Measurements from ENCODE around the gene RNF112. TPM values are rescaled to one million over a fixed set of nuclear protein-coding genes. Genes with fewer than 3 reads are reported as not detected.

Gene RNF112, protein sequence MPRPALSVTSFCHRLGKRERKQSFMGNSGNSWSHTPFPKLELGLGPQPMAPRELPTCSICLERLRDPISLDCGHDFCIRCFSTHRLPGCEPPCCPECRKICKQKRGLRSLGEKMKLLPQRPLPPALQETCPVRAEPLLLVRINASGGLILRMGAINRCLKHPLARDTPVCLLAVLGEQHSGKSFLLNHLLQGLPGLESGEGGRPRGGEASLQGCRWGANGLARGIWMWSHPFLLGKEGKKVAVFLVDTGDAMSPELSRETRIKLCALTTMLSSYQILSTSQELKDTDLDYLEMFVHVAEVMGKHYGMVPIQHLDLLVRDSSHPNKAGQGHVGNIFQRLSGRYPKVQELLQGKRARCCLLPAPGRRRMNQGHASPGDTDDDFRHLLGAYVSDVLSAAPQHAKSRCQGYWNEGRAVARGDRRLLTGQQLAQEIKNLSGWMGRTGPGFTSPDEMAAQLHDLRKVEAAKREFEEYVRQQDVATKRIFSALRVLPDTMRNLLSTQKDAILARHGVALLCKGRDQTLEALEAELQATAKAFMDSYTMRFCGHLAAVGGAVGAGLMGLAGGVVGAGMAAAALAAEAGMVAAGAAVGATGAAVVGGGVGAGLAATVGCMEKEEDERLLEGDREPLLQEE
- total RNA-seq = under 1 TPM; 0.18 to 0.22 TPM
- polyA plus RNA-seq = not detected

DNA sequence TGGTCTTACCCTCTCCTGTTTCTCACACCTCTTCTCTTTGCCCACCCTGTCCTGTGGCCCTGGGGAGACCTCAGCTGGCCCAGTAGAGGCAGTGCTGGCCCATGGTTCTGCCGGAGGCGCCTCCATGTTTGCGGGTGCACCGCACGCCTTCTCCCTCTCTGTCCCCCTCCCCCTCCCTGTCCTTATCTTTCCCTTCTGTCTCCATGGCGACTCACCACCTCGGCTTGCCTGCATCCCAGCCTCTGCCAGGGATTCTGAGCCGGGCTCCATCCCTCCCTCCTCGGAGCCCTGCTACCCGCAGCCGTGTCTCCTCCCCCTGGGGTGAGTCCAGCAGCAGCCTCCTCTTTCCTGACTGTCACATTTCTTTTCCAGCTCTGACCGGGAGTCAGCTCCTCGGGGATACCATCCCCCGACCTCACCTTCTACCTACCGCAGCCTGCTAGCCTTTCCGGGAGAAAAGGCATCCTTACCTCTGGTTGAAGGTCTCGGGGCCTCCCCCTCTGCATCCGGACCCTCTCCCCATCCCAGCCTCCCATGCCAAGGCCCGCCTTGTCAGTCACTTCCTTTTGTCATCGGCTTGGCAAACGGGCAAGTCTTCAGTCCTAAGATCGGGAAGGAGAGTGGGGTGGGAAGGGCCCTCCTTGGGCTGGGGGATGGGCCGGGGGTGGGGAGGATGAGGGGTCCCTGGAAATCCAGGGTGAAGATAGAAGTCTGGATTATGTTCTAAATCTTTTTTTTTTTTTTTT, at the start of gene RNF112:
RNF112 (plus strand) TSS at position 358 of the 746 bp plus-strand sequence; CDS start at position 535, 177 bp downstream.
- Histone ChIP-seq H3K9me3 (ENCODE audit: low read length) (no peaks in the 10 kb centered on the region), H3K27me3 (ENCODE audit: insufficient read depth, low read length, poor library complexity, severe bottlenecking) (no peaks in the 10 kb centered on the region), H3K36me3 (ENCODE audit: insufficient read depth, low read length) (no peaks in the 10 kb centered on the region), H3K4me3 (ENCODE audit: low read length) (no peak within 1 kb of the TSS), H3K27ac (ENCODE audit: low read depth, low read length) (no peak within 1 kb of the TSS), H3K4me1 (ENCODE audit: insufficient read depth, low read length) (no peaks in the 10 kb centered on the region)
- no peak for DNase-seq
- ChIA-PET CTCF (no interaction called here), POLR2A (no interaction called here)
- no peaks in the 10 kb centered on the region for H3K36me3 Mint-ChIP-seq
- H3K27ac Mint-ChIP-seq = peak within 1 kb of the TSS in 2 of 8 donors; percentile 48 to 51
- H3K9me3 Mint-ChIP-seq = no peaks in the 10 kb centered on the region
- no peaks in the 10 kb centered on the region for H3K4me1 Mint-ChIP-seq
- H3K27me3 Mint-ChIP-seq = no peaks in the 10 kb centered on the region
- no peak within 1 kb of the TSS for H3K4me3 Mint-ChIP-seq

DNA sequence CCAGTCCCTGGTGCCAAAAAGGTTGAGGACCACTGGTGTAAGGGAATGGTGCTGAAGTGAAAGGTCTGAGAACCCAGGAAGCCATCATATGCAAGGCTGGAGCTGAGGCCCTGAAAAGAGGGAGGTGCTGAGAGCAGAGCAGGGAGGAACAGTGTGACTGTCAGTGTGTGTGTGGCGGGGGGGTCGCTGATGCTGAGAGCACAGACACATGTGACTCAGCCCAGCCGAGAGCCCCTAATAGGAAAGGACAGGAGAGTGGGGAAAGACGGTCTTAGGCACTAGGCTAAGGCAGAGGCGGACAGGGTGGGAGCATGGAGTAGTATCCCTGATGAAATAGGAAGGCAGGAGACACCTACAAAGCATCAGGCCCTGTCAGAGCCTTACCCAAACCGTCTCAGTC, 49.7 kb upstream of the RNF112 start:
- Mint-ChIP-seq H3K9me3 (no peaks in the 10 kb centered on the region), H3K4me1 (peaks cover 10 to 16% (median 11%) of the 10 kb centered on the region in 3 donors), H3K27me3 (peaks cover 8% of the 10 kb centered on the region in 2 donors), H3K4me3 (peak overlapping the region; percentile 13 to 94 (median 65)), H3K27ac (peak overlapping the region in 4 of 8 donors; percentile 27 to 79 (median 72)), H3K36me3 (peaks cover 0 to 2% (median 0%) of the 10 kb centered on the region in 3 donors)
- ChIA-PET CTCF (interaction anchor here (6.5 to 8.0 kb wide), 2 partner anchors 16 to 86 kb away, joined by 118 to 152 read pairs; partner anchors contain the start of gene MAPK7), POLR2A (no interaction called here)
- Histone ChIP-seq H3K27me3 (ENCODE audit: insufficient read depth, low read length, poor library complexity, severe bottlenecking) (no peaks in the 10 kb centered on the region), H3K9me3 (ENCODE audit: low read length) (no peaks in the 10 kb centered on the region), H3K27ac (ENCODE audit: low read depth, low read length) (no peak overlapping the region), H3K36me3 (ENCODE audit: insufficient read depth, low read length) (no peaks in the 10 kb centered on the region), H3K4me1 (ENCODE audit: insufficient read depth, low read length) (peaks cover 7% of the 10 kb centered on the region), H3K4me3 (ENCODE audit: low read length) (no peak overlapping the region)
- DNase-seq = peak in 1 of 5 donors; percentile 2

DNA sequence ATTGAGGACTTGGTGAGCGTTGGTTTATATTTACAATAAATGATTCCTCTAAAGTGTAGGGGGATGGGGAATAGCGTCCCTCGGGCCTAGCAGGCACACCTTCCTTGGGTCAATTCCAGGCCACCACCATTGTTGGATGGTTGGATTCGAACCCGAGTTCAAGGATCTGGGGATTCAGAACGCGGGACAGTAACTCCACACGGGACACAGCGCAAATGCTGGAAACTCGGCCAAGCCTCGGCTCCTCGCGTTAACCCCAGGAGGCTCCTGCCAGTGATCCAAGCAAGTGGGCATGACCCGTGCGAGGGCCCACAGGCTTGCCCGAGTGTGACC, 49.1 kb upstream of the RNF112 start:
- peaks cover 7% of the 10 kb centered on the region for H3K4me1 ChIP-seq (ENCODE audit: insufficient read depth, low read length)
- ChIA-PET POLR2A (interaction anchor here (1.8 kb wide), 1 partner anchor 16 kb away, joined by 18 read pairs; the partner anchor contains the start of gene MAPK7), CTCF (interaction anchor here (1.3 to 8.0 kb wide), 7 partner anchors 15 to 410 kb away, joined by 3 to 152 read pairs (median 13); partner anchors contain the start of genes MAPK7 and MFAP4)
- Mint-ChIP-seq H3K9me3 (no peaks in the 10 kb centered on the region), H3K27me3 (peaks cover 7 to 8% of the 10 kb centered on the region in 2 donors), H3K36me3 (peaks cover 0 to 2% (median 0%) of the 10 kb centered on the region in 3 donors), H3K4me3 (peak overlapping the region; percentile 65 to 96 (median 79)), H3K27ac (peak overlapping the region in 7 of 8 donors; percentile 52 to 91 (median 73)), H3K4me1 (peaks cover 10 to 16% (median 11%) of the 10 kb centered on the region in 3 donors)
- peak overlapping the region; percentile 73 for H3K27ac ChIP-seq (ENCODE audit: low read depth, low read length)
- no peak for DNase-seq
- H3K9me3 ChIP-seq (ENCODE audit: low read length) = no peaks in the 10 kb centered on the region
- H3K4me3 ChIP-seq (ENCODE audit: low read length) = peak overlapping the region; percentile 89
- H3K27me3 ChIP-seq (ENCODE audit: insufficient read depth, low read length, poor library complexity, severe bottlenecking) = no peaks in the 10 kb centered on the region
- H3K36me3 ChIP-seq (ENCODE audit: insufficient read depth, low read length) = no peaks in the 10 kb centered on the region

DNA sequence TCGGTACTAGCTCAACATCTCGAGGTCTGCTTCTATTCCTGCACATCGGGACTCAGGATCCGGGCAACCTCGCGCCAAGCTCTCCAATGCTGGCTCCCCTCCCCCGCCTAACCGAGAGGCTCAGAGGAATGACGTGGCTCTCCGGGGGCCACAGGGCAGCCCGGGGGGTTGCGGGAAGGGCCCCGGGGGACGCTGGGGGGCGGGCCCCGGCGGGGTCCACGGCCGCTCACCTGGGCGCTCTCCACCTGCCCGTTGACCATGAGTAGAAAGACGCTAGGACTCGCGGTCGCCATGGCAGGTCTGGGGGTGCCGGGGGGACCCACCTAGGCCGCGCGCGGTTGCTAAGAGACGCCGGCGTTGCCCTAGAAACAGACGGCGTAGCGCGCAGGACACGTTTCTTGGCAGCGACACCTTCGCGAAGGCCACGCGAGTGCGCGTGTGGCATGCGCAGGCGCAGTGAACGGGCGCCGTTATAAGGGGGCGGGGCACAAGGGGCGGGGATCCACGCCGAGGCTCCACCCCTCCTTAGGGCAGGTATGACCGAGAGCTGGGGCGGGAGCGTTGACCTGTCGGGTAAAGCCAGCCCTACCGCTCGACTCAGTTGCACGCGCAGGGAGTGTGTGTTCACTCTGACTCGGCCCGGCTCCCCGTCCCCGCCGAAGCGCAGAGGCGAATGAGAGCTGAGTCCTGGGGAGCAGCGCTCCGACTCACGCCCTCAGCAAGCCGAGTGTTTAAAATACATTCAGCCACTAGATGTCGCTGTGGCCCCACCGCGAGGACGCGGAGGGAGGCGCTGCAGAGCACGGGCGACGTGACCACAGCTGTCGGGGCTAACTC, 48.5 kb upstream of the RNF112 start, which contains the start of gene B9D1:
B9D1 (minus strand) TSS at position 447 of the 837 bp plus-strand sequence; CDS start at position 293, 154 bp downstream.
- ChIA-PET POLR2A (interaction anchor here (0.5 to 1.8 kb wide), 4 partner anchors 16 to 286 kb away, joined by 4 to 18 read pairs (median 4); partner anchors contain the start of genes ALDH3A2 and MAPK7), CTCF (interaction anchor here (0.6 to 8.0 kb wide), 41 partner anchors 8 to 409 kb away, joined by 3 to 152 read pairs (median 4); partner anchors contain the start of genes MAPK7 and MFAP4)
- Histone ChIP-seq H3K4me1 (ENCODE audit: insufficient read depth, low read length) (peaks cover 7% of the 10 kb centered on the region), H3K36me3 (ENCODE audit: insufficient read depth, low read length) (no peaks in the 10 kb centered on the region), H3K27ac (ENCODE audit: low read depth, low read length) (peak within 1 kb of the TSS; percentile 73), H3K27me3 (ENCODE audit: insufficient read depth, low read length, poor library complexity, severe bottlenecking) (no peaks in the 10 kb centered on the region), H3K4me3 (ENCODE audit: low read length) (peak within 1 kb of the TSS; percentile 89), H3K9me3 (ENCODE audit: low read length) (no peaks in the 10 kb centered on the region)
- Mint-ChIP-seq H3K4me3 (peak within 1 kb of the TSS; percentile 89 to 96 (median 93)), H3K36me3 (peaks cover 0 to 2% (median 0%) of the 10 kb centered on the region in 3 donors), H3K9me3 (no peaks in the 10 kb centered on the region), H3K27me3 (peaks cover 5 to 8% of the 10 kb centered on the region in 2 donors), H3K27ac (peak within 1 kb of the TSS; percentile 80 to 95 (median 91)), H3K4me1 (peaks cover 10 to 16% (median 11%) of the 10 kb centered on the region in 3 donors)
- DNase-seq = peak; percentile 90 to 97 (median 93)

GRCh38 chr17:19363114-19363438, 48.0 kb upstream of the RNF112 start:
- no peak overlapping the region for H3K4me3 ChIP-seq (ENCODE audit: low read length)

DNA sequence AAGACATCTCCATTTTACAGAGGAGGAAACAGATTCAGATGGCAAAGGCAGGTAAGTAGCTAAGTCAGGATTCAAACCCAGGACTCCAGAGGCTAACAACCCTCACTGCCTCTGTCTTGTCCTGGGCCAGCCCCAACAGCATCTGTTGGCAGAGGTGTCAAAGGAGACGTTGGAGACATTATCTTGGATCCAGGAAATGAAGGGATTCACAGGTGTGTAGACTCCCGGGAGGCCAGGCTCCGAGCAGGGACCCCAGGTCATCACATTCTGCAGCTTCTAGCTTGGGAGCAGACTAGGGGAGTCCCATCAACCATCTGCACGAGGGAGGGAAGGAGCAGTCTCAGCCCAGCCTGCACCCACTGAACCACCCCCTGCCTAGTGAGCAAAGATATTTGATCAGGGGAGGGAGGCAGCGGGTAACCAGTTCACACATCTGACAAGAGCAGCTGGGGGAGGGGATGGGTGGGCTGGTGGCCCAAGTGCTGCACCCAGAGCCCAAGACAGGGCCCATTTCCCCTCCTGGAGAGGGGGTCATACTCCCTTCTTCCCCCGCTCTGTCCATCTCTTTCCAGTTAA, 47.5 kb upstream of the RNF112 start:
- POLR2A ChIA-PET = interaction anchor here (1.0 to 1.8 kb wide), 3 partner anchors 15 to 284 kb away, joined by 4 to 18 read pairs (median 5); partner anchors contain the start of genes ALDH3A2 and MAPK7
- no peak overlapping the region for H3K4me3 ChIP-seq (ENCODE audit: low read length)
- peaks cover 12 to 19% (median 13%) of the 10 kb centered on the region in 3 donors for H3K4me1 Mint-ChIP-seq
- H3K4me3 Mint-ChIP-seq = peak overlapping the region in 4 of 7 donors; percentile 23 to 94 (median 48)
- CTCF ChIA-PET = interaction anchor here (0.8 to 8.0 kb wide), 34 partner anchors 8 to 408 kb away, joined by 3 to 152 read pairs (median 4); partner anchors contain the start of genes MAPK7 and MFAP4
- H3K9me3 Mint-ChIP-seq = no peaks in the 10 kb centered on the region
- peak in 1 of 5 donors; percentile 42 for DNase-seq
- peaks cover 3 to 8% of the 10 kb centered on the region in 2 donors for H3K27me3 Mint-ChIP-seq
- H3K27ac ChIP-seq (ENCODE audit: low read depth, low read length) = no peak overlapping the region
- peaks cover 0 to 2% (median 0%) of the 10 kb centered on the region in 3 donors for H3K36me3 Mint-ChIP-seq
- no peaks in the 10 kb centered on the region for H3K36me3 ChIP-seq (ENCODE audit: insufficient read depth, low read length)
- H3K9me3 ChIP-seq (ENCODE audit: low read length) = no peaks in the 10 kb centered on the region
- H3K4me1 ChIP-seq (ENCODE audit: insufficient read depth, low read length) = peaks cover 7% of the 10 kb centered on the region
- peak overlapping the region in 6 of 8 donors; percentile 70 to 95 (median 80) for H3K27ac Mint-ChIP-seq
- H3K27me3 ChIP-seq (ENCODE audit: insufficient read depth, low read length, poor library complexity, severe bottlenecking) = no peaks in the 10 kb centered on the region

More at GRCh38 chr17:19363114-19363438, 48.0 kb upstream of the RNF112 start:
- Histone ChIP-seq H3K4me1 (ENCODE audit: insufficient read depth, low read length) (peaks cover 7% of the 10 kb centered on the region), H3K9me3 (ENCODE audit: low read length) (no peaks in the 10 kb centered on the region), H3K27ac (ENCODE audit: low read depth, low read length) (no peak overlapping the region), H3K27me3 (ENCODE audit: insufficient read depth, low read length, poor library complexity, severe bottlenecking) (no peaks in the 10 kb centered on the region), H3K36me3 (ENCODE audit: insufficient read depth, low read length) (no peaks in the 10 kb centered on the region)
- peaks cover 0 to 2% (median 0%) of the 10 kb centered on the region in 3 donors for H3K36me3 Mint-ChIP-seq
- H3K4me3 Mint-ChIP-seq = peak overlapping the region; percentile 89 to 96 (median 93)
- peak overlapping the region in 6 of 8 donors; percentile 80 to 95 (median 91) for H3K27ac Mint-ChIP-seq
- DNase-seq = no peak
- H3K4me1 Mint-ChIP-seq = peaks cover 10 to 16% (median 11%) of the 10 kb centered on the region in 3 donors
- H3K9me3 Mint-ChIP-seq = no peaks in the 10 kb centered on the region
- ChIA-PET CTCF (interaction anchor here (0.7 to 8.0 kb wide), 39 partner anchors 8 to 409 kb away, joined by 3 to 152 read pairs (median 4); partner anchors contain the start of genes MAPK7 and MFAP4), POLR2A (interaction anchor here (0.5 to 1.8 kb wide), 4 partner anchors 15 to 285 kb away, joined by 4 to 18 read pairs (median 4); partner anchors contain the start of genes ALDH3A2 and MAPK7)
- H3K27me3 Mint-ChIP-seq = peaks cover 3 to 8% of the 10 kb centered on the region in 2 donors
